Measurements from ENCODE around the gene EPHA4.

Gene EPHA4

DNA sequence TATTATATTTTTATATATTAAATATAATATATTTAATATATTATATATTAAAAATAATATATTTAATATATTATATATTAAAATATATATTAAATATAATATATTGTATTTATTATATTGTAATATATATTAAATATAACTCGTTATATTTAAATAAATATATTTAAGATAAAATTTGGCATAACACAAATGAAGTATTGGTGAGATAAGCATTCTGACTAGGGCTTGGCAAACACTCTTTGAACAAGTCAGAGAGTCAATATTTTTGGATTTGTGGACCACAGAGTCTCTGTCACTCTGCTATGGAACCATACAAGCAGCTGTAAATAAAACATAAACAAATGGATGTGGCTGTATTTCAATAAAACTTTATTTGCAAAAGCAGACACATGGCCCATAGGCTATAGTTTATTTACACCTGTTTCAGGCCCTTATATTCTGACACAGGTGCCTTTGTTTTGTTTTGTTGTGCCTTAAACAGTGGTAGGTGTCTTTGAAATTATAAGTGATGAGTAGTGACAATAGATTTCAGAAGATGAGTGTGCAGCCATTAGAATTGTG is 190.1 kb downstream of the EPHA4 start:
- no peak for DNase-seq

DNA sequence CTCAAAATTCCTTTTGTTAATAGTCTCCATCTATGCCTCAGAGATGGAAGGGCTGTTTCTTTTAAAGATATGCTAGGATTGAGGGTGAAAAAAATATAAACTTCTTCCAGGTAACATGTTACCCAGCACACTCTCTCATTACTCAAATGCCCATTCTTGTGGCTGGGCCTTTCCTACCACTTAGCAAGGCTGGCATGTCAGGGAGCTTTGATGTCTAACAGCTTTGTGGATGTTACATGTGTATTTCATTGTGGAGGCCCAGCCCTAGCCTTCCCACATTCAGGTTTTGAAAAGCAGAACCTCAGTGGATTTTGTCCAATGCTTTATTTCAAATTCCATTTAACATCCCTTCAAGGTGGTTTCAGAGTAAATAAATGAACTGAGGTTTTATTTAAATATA is 191.4 kb downstream of the EPHA4 start:
- DNase-seq, result no peak

DNA sequence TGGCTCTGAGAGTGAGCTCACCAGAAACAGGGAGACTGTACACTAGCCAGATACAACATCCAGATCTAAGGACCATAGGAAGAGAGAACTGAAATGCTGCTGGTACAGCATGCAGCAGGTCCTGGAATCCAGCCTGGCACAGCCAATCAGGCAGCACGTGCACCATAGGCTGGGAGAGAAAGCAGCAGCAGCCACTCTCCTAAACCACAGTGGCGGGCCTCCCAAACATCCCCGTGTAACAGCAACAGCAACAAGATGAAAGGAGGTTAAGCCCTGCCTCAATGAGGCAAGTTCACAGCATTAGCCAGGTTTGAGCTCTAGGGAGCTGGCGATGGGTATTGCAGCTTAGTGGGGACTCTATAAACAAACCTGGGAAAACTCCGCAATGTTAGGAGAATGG is 192.0 kb downstream of the EPHA4 start:
- no peak for DNase-seq

DNA sequence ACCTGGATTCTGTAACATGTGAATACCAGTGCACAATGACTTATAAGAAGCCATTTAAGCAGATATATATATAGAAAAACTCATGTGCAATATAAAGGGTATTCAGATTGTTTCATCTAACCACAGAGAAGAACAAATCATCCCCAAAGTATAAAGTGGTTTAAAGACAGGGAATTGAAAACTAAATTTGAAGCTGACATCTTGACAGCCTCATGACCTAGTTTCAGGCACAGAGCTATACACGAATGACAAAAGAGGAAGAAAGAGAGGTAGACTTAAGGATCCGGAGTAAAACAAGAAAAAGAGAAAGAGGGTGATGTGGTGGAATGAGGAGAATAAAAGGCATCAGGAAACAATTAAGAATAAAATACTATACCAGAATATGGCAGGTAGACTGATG is 194.5 kb downstream of the EPHA4 start:
- DNase-seq, result no peak

DNA sequence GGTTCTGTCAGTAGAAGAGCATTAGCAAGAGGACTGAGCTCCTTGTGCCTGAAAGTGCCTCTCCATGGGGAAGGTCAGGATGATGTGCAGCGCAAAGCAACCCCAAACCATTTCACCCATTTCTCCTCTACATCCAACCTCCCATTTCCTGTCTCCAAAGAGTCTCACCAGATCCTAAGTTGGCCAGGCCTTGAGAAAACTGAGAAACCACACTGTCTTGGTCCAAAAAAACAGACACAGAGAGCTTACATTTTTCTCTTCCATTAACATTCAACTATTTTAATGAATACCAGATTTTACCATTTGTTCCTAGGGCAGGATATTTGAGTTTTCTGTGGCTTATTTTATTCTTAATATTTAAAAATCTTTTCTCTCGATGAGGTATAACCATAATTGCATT is 195.0 kb downstream of the EPHA4 start:
- DNase-seq, result no peak

DNA sequence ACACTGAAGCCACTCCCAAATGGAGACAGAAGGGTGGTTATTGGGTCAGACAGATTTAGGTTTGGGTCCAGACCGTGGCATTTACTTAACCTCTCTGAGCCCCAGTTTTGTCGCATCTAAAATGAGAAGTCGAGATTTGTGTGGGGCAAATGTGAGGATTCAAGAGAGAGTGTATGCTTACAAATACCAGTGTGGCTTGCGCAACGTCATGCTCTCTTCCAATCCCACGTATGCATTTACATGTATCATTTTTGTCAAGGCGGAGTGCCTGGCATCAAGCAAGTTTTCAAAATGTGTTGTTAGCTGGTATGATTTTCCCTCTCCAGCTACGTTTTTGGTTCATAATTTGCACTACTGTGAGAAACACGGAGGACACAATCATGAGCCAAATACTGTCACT is 197.9 kb downstream of the EPHA4 start:
- DNase-seq, result no peak

DNA sequence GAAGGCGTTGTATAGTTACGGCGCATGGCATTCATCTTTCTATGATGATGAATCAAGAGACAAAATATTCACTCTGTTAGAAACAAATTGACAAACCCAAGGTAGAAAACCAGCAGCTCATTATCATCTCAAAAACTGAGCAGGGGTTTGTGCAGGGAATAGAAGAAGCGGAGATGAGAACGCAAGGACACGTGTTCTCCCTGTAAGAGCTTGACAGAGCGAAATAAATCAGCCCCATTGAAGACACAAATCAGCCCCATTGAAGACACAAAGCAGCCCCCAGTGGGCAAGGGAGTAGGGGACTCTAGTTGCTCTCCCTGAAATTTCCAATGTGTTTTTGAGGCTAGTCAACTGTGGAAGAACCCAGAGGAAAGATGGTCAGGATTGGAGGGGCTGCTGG is 199.2 kb downstream of the EPHA4 start:
- no peak for DNase-seq

DNA sequence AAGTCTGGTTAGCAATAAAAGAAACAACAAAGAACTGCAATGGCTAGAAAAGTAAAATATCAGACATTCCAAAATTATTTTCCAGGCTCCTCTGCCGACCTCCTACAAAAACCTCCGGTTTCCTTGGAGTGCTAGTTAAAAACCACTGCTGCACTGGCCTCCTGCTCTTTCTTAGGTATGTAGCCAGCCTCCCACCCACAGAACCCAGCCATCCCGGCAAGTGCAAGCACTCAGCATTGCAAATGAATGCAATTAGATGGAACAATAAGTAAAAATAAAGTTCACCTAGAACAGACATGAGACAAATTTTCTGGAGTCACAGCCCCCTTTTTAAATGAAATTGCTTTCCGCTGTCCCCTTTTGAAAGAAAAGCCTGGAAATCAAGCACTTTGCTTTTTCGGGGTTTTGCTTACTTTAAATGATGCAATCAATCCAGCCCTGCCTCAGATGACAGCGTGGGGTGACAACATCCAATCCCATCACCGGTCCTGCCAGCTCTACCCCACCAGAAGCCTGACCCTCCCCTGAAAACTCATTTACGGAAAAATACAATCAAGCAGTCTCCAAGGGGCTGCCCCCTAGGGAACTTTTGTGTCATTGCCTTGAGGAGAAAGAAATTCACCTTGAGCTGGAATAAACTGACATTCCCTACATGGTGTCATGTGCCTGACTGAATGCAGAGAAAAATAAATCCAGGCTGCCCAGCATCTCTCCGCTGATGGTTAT is 199.8 kb downstream of the EPHA4 start:
- DNase-seq, result peak; percentile 58

DNA sequence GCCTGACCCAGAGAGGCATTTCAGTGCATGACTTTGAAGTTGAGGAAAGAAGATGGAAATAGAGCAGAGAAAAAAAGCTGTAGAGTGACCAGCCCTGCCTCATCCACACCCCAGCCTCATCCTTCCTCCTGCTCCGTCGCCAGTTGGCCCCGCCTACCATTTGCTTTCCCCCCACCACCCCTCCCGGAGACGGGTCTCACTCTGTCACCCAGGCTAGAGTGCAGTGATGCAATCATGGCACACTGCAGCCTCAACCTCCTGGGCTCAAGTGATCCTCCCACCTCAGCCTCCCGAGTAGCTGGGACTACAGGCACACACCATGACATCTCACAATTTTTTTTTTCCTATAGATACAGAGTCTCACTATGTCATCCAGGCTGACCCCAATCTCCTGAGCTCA is 200.8 kb downstream of the EPHA4 start:
- DNase-seq, result no peak

DNA sequence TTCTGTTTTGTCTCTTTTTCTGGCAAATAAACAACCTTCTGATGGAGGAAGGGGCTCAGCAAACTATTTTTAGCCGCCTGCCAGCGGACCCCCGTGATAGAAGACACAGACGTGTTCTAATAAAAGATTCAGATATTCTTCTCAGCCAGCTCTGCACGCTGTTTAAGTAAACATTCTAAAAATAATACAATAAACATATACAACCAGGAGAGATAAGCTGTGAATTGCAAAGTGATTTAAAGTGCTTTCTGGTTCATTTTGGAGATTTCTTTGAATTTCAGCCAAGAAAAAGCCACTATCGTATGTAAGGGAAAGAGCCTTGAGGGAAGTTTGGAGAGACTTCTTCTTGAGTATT is 201.3 kb downstream of the EPHA4 start:
- no peak for DNase-seq

DNA sequence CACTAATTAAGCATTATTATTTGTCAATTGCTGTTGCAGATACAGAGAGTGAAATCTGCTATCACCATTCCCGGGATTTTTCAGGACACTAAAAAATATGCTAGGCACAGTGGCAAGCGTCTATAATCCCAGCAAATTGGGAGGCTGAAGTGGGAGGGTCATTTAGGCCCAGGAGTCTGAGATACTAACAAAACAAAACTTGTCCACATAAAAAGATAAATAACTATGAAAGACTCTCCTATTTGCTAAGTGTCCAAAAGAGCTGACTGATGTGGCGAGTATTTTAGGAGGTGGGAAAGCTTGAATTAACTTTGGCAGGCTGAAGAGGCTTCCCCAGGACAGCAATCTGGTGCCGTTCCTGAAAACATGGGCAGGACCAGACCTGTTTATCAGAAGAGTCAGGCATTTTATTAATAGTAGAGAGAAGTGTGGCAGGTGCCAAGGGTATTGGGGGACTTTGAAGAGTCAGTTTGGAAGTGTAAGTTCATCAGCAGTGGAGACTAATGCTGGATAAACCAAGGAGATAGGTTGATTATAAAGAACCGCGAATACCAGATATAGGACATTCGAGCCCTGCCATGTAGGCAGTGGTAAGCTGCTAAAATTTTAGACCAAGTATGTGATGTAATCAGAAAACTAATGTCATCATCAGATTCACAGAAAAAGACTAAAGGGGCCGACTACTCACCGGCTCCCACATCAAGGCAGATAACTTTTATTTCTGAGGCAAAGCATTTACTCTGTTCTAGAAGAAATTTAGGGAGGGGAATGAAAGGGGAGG is 201.8 kb downstream of the EPHA4 start:
- DNase-seq, result no peak

Data from eye (tissue), 1 donor.